Transverse colon (tissue), 4 donors: Measurements from ENCODE around the gene VTI1B. TPM values are rescaled to one million over a fixed set of nuclear protein-coding genes. Genes with fewer than 3 reads are reported as not detected.

Experiments used
- DNase-seq: peaks from one replicate; pipeline ENCODE4 v3.0.0-alpha.2; 2019
- H3K27ac ChIP-seq, 4 donors: fragments of 200-600 bp; sonication (generic); 2 replicates each; pipeline ENCODE4 v1.5.1; 2016 to 2018; ENCODE audit warnings: inconsistent platforms in 4 of 4
- H3K27me3 ChIP-seq: fragments of 200-600 bp; sonication (generic); 2 replicates; pipeline ENCODE4 v1.5.1; 2017; ENCODE audit warnings: inconsistent platforms
- H3K36me3 ChIP-seq, 4 donors: fragments of 200-600 bp; sonication (generic); 2 replicates each; pipeline ENCODE4 v1.5.1; 2017 to 2019; ENCODE audit warnings: inconsistent platforms in 4 of 4
- H3K4me1 ChIP-seq, 4 donors: fragments of 200-600 bp; sonication (generic); 2 replicates each; pipeline ENCODE4 v1.5.1; 2017 to 2020; ENCODE audit warnings: inconsistent platforms in 4 of 4
- H3K4me3 ChIP-seq, 4 donors: fragments of 200-600 bp; sonication (generic); 1 replicate in 1 of 4; 2 replicates in 3 of 4; pipeline versions ENCODE4 v1.5.1 to v1.6.1; 2017 to 2019; ENCODE audit warnings: inconsistent platforms in 4 of 4
- H3K9me3 ChIP-seq, 2 donors: fragments of 200-600 bp; sonication (generic); 2 replicates each; pipeline ENCODE4 v1.5.1; 2017 to 2019; ENCODE audit warnings: inconsistent platforms in 2 of 2
- CTCF ChIP-seq, 5 experiments: fragments of 200-600 bp in 3 of 5; fragments of 450-650 bp in 2 of 5; sonication (generic) in 3 of 5; IDR thresholded peaks; 1 replicate in 2 of 5; 2 replicates in 3 of 5; pipeline ENCODE4 v1.5.1; 2016 to 2017; ENCODE audit warnings: antibody characterized with exemption in 5 of 5, inconsistent platforms in 3 of 5, mild to moderate bottlenecking in 2 of 5, moderate library complexity in 1 of 5
- EP300 ChIP-seq: sonication (generic); formaldehyde crosslinking; IDR thresholded peaks from one replicate; pipeline ENCODE4 v1.6.1; 2017; ENCODE audit warnings: antibody characterized with exemption, low read depth
- POLR2A ChIP-seq: fragments of 450-650 bp; IDR thresholded peaks from one replicate; pipeline ENCODE4 v1.6.1; 2016; ENCODE audit warnings: antibody characterized with exemption, mild to moderate bottlenecking, moderate library complexity
- POLR2AphosphoS5 ChIP-seq, 3 donors: sonication (generic); formaldehyde crosslinking; IDR thresholded peaks; one replicate each; pipeline ENCODE4 v1.6.1; 2016; ENCODE audit warnings: antibody characterized with exemption in 3 of 3
- WGBS, 2 donors: methylation state at CpG; one replicate each; pipeline ENCODE4 v1.1.5; 2018; ENCODE audit warnings: low coverage in 1 of 2; 5-methylcytosine and 5-hydroxymethylcytosine counted together
- in situ Hi-C, 4 donors: fragments of 200-750 bp; cut with MboI; loops; one replicate each; pipeline versions ENCODE4 v1.15.0 to v1.15.1; 2017; ENCODE audit warnings: low sequenced_read_pairs in 3 of 4, low pct_ligation_motif_present in 1 of 4, low pct_unique_long_range_greater_than_20kb in 1 of 4
- intact Hi-C: fragments of 100-400 bp; cut with DNase I; formaldehyde crosslinking; loops from one replicate; pipeline ENCODE4 v1.15.1; 2023; ENCODE audit warnings: low total_unique reads
- total RNA-seq, 4 donors: library from RNA; depleted of rRNA; stranded (reverse); fragments of >200 nt; gene quantifications; one replicate each; pipeline ENCODE4 v1.1.0, GENCODE V29; 2016

VTI1B gene
- total RNA-seq, 4 donors from 2014 or later = 59.5 to 74.8 (median 67.5) TPM

GRCh38 chr14:67646131-67646530 is 28.3 kb downstream of the VTI1B start:
- H3K9me3 ChIP-seq = no peaks in the 10 kb centered on the region
- intact Hi-C loops = no loop called here
- H3K4me3 ChIP-seq = no peak overlapping the region
- H3K27ac ChIP-seq = no peak overlapping the region
- peaks cover 0 to 27% (median 3%) of the 10 kb centered on the region in 4 donors for H3K36me3 ChIP-seq
- 80 to 88% methylated on average over 1 to 3 of the region's 3 CpGs for WGBS, 2 donors
- DNase-seq = no peak
- no peak for TF ChIP-seq POLR2A
- no peak for TF ChIP-seq POLR2AphosphoS5 (IDR thresholded peaks at IDR 0.05)
- no peak for TF ChIP-seq CTCF (IDR thresholded peaks at IDR 0.05)
- no peak for TF ChIP-seq EP300
- no peaks in the 10 kb centered on the region for H3K4me1 ChIP-seq
- in situ Hi-C loops = no loop called here
- no peaks in the 10 kb centered on the region for H3K27me3 ChIP-seq

- in situ Hi-C loops = no loop called here
- no peaks in the 10 kb centered on the region for H3K4me1 ChIP-seq
- WGBS, 2 donors = 90% methylated on average over 2 to 5 of the region's 5 CpGs
Measured at GRCh38 chr14:67645414-67645813, 29.0 kb downstream of the VTI1B start.

GRCh38 chr14:67644428-67644827 is 30.0 kb downstream of the VTI1B start:
- WGBS, 2 donors = 83 to 86% methylated on average over 2 of the region's 2 CpGs
- DNase-seq = no peak
- no peak overlapping the region for H3K27ac ChIP-seq
- no peaks in the 10 kb centered on the region for H3K27me3 ChIP-seq
- TF ChIP-seq CTCF (IDR thresholded peaks at IDR 0.05) = no peak
- TF ChIP-seq EP300 = no peak
- TF ChIP-seq POLR2A = no peak
- no peak for TF ChIP-seq POLR2AphosphoS5 (IDR thresholded peaks at IDR 0.05)
- peaks cover 0 to 20% (median 2%) of the 10 kb centered on the region in 4 donors for H3K36me3 ChIP-seq
- H3K4me3 ChIP-seq = no peak overlapping the region
- no peaks in the 10 kb centered on the region for H3K4me1 ChIP-seq
- in situ Hi-C loops (no loop called here), intact Hi-C loops (no loop called here)
- H3K9me3 ChIP-seq = no peaks in the 10 kb centered on the region

More at GRCh38 chr14:67645414-67645813, 29.0 kb downstream of the VTI1B start:
- intact Hi-C loops = no loop called here
- Histone ChIP-seq H3K4me3 (no peak overlapping the region), H3K27ac (no peak overlapping the region), H3K9me3 (no peaks in the 10 kb centered on the region), H3K36me3 (peaks cover 0 to 27% (median 2%) of the 10 kb centered on the region in 4 donors), H3K27me3 (no peaks in the 10 kb centered on the region)
- TF ChIP-seq EP300 (no peak), CTCF (IDR thresholded peaks at IDR 0.05) (no peak), POLR2AphosphoS5 (IDR thresholded peaks at IDR 0.05) (no peak), POLR2A (no peak)
- DNase-seq = no peak

GRCh38 chr14:67643713-67644112 is 30.7 kb downstream of the VTI1B start:
- Histone ChIP-seq H3K27ac (no peak overlapping the region), H3K4me1 (no peaks in the 10 kb centered on the region), H3K27me3 (no peaks in the 10 kb centered on the region), H3K36me3 (peaks cover 0 to 15% (median 2%) of the 10 kb centered on the region in 4 donors), H3K9me3 (no peaks in the 10 kb centered on the region), H3K4me3 (no peak overlapping the region)
- WGBS, 2 donors = 54 to 80% methylated on average over 1 of the region's 1 CpG
- no peak for TF ChIP-seq CTCF (IDR thresholded peaks at IDR 0.05)
- TF ChIP-seq POLR2A = no peak
- no peak for TF ChIP-seq POLR2AphosphoS5 (IDR thresholded peaks at IDR 0.05)
- TF ChIP-seq EP300 = no peak
- DNase-seq = no peak
- intact Hi-C loops = no loop called here
- in situ Hi-C loops = no loop called here
